Measurements from ENCODE around the gene OFD1.

OFD1 gene

DNA sequence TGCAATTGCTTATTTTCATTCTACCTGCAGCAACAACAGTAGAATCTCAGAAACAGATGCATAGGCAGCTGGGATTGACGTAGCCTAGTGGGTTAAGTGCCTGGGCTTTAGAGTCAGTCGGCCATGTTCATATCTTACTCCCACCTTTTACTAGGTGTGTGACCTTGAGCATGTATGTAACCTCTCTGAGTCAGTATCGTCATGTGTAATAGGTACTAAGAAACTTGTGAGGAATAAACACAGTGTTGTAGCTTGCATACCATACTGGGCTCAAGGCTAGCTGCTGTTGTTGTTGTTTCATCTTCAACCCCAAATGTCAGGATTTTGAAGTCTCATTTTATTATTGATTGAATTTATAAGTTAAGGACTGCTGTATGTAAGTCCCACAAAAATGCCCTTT is 31.4 kb upstream of the OFD1 start:
- FAIRE-seq: no peak
- DNase-seq (ENCODE audit: insufficient read length, low spot score): no peak
- no peak for TF ChIP-seq CTCF (IDR thresholded peaks at IDR 0.05; ENCODE audit: insufficient read depth, missing control alignments)

GRCh38 chrX:13703589-13703988 is 31.0 kb upstream of the OFD1 start:
- FAIRE-seq (no peak), DNase-seq (ENCODE audit: insufficient read length, low spot score) (no peak)
- no peak for TF ChIP-seq CTCF (IDR thresholded peaks at IDR 0.05; ENCODE audit: insufficient read depth, missing control alignments)

DNA sequence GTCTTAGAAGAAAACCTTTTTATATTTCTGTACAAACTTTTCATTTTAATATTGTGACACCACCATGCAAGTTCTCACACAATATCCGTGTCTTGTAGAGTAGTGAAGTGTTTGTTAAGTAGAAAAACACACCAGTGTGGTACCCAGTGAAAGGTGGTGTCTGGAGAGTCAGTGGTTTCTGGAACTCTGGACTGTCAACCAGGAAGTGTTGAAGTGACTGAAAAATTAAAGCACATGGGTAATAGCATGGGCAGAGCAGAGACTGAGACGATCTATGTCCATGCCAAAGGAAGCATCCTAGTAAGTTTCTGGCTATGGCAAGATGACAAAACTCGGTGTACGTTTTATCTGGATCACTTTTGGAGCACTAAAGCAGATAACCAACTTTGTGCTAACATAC is 23.4 kb upstream of the OFD1 start:
- FAIRE-seq (no peak), DNase-seq (ENCODE audit: insufficient read length, low spot score) (no peak)
- TF ChIP-seq CTCF (IDR thresholded peaks at IDR 0.05; ENCODE audit: insufficient read depth, missing control alignments): no peak

- FAIRE-seq (peak; percentile 73), DNase-seq (ENCODE audit: insufficient read length, low spot score) (no peak)
- no peak for TF ChIP-seq CTCF (IDR thresholded peaks at IDR 0.05; ENCODE audit: insufficient read depth, missing control alignments)
Observed at GRCh38 chrX:13716455-13716854, 18.1 kb upstream of the OFD1 start.

GRCh38 chrX:13716905-13717304 is 17.6 kb upstream of the OFD1 start:
- no peak for FAIRE-seq
- TF ChIP-seq CTCF (IDR thresholded peaks at IDR 0.05; ENCODE audit: insufficient read depth, missing control alignments): no peak
- DNase-seq (ENCODE audit: insufficient read length, low spot score): no peak

DNA sequence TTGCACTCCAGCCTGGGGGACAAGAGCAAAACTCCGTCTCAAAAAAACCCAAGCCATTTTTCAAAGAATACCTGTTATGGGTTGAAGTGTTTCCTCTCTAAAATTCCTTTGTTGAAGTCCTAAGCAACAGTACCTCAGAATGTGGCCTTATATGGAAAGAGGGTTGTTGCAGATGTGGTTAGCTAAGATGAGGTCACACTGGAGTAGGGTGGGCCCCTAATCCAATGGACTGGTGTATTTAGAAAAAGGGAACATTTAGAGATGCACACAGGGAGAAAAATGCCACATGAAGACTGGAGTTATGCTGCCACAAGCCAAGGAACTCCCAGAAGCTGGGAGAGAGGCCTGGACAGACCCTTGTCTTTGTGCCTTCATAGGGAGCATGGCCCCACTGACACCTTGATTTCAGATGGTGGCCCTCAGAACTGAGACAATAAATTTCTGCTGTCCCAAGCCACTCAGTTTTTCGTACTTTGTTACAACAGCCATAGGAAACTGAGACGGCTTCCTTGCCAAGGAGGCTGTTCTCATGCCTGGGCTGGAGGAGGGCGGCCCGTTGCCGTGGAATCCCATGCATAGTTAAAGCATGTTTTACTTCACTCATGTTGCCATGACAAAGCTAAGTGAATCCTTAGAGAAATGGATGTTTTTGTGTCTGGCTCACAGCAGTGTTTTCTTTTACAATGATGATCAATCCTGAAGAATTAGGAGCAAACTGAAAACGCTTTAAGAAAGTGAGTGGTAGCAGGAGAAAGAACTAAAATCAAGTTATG is 16.7 kb upstream of the OFD1 start:
- no peak for TF ChIP-seq CTCF (IDR thresholded peaks at IDR 0.05; ENCODE audit: insufficient read depth, missing control alignments)
- FAIRE-seq (no peak), DNase-seq (ENCODE audit: insufficient read length, low spot score) (no peak)

GRCh38 chrX:13719192-13719856 is 15.2 kb upstream of the OFD1 start:
- DNase-seq (ENCODE audit: insufficient read length, low spot score) (no peak), FAIRE-seq (no peak)
- no peak for TF ChIP-seq CTCF (IDR thresholded peaks at IDR 0.05; ENCODE audit: insufficient read depth, missing control alignments)
